ENCODE results near the gene STAMBP. TPM values are rescaled to one million over a fixed set of nuclear protein-coding genes. Genes with fewer than 3 reads are reported as not detected.

Gene STAMBP
- total and polyA plus RNA-seq, 4 donors, result 10.2 to 27.1 (median 15.9) TPM

- H3K9me3 ChIP-seq (ENCODE audit: control insufficient read depth in 4 of 4, low read length in 3 of 4), result no peaks in the 10 kb centered on the region
- H3K27me3 ChIP-seq (ENCODE audit: control insufficient read depth in 4 of 4, insufficient read depth in 4 of 4, low read length in 3 of 4), result no peaks in the 10 kb centered on the region
- H3K36me3 ChIP-seq (ENCODE audit: control insufficient read depth in 4 of 4, insufficient read depth in 3 of 4, low read depth in 1 of 4, low read length in 3 of 4), result no peaks in the 10 kb centered on the region
- H3K4me3 ChIP-seq (ENCODE audit: low read depth in 1 of 3, low read length in 3 of 3), result no peak overlapping the region
- H3K4me1 ChIP-seq (ENCODE audit: control insufficient read depth in 4 of 4, insufficient read depth in 4 of 4, low read length in 3 of 4), result no peaks in the 10 kb centered on the region
- no peak for DNase-seq (ENCODE audit: low spot score)
- TF ChIP-seq, protein P1, sequence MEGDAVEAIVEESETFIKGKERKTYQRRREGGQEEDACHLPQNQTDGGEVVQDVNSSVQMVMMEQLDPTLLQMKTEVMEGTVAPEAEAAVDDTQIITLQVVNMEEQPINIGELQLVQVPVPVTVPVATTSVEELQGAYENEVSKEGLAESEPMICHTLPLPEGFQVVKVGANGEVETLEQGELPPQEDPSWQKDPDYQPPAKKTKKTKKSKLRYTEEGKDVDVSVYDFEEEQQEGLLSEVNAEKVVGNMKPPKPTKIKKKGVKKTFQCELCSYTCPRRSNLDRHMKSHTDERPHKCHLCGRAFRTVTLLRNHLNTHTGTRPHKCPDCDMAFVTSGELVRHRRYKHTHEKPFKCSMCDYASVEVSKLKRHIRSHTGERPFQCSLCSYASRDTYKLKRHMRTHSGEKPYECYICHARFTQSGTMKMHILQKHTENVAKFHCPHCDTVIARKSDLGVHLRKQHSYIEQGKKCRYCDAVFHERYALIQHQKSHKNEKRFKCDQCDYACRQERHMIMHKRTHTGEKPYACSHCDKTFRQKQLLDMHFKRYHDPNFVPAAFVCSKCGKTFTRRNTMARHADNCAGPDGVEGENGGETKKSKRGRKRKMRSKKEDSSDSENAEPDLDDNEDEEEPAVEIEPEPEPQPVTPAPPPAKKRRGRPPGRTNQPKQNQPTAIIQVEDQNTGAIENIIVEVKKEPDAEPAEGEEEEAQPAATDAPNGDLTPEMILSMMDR (IDR thresholded peaks at IDR 0.05; ENCODE audit: low read depth, low read length, missing input control), result no peak
- TF ChIP-seq YY1 (IDR thresholded peaks at IDR 0.05), result no peak
- TF ChIP-seq EGR1 (IDR thresholded peaks at IDR 0.05; ENCODE audit: low read depth in 2 of 2), result no peak
- TF ChIP-seq MAX (IDR thresholded peaks at IDR 0.05), result no peak
- TF ChIP-seq RAD21 (IDR thresholded peaks at IDR 0.05), result no peak
- no peak for TF ChIP-seq ZBTB33 (IDR thresholded peaks at IDR 0.05)
- TF ChIP-seq JUND (IDR thresholded peaks at IDR 0.05), result no peak
- TF ChIP-seq, protein P2, sequence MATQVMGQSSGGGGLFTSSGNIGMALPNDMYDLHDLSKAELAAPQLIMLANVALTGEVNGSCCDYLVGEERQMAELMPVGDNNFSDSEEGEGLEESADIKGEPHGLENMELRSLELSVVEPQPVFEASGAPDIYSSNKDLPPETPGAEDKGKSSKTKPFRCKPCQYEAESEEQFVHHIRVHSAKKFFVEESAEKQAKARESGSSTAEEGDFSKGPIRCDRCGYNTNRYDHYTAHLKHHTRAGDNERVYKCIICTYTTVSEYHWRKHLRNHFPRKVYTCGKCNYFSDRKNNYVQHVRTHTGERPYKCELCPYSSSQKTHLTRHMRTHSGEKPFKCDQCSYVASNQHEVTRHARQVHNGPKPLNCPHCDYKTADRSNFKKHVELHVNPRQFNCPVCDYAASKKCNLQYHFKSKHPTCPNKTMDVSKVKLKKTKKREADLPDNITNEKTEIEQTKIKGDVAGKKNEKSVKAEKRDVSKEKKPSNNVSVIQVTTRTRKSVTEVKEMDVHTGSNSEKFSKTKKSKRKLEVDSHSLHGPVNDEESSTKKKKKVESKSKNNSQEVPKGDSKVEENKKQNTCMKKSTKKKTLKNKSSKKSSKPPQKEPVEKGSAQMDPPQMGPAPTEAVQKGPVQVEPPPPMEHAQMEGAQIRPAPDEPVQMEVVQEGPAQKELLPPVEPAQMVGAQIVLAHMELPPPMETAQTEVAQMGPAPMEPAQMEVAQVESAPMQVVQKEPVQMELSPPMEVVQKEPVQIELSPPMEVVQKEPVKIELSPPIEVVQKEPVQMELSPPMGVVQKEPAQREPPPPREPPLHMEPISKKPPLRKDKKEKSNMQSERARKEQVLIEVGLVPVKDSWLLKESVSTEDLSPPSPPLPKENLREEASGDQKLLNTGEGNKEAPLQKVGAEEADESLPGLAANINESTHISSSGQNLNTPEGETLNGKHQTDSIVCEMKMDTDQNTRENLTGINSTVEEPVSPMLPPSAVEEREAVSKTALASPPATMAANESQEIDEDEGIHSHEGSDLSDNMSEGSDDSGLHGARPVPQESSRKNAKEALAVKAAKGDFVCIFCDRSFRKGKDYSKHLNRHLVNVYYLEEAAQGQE (IDR thresholded peaks at IDR 0.05), result no peak
- no peak for TF ChIP-seq RXRA (IDR thresholded peaks at IDR 0.05)
- TF ChIP-seq SP1 (IDR thresholded peaks at IDR 0.05), result no peak
- TF ChIP-seq TAF1 (conservative IDR thresholded peaks at IDR 0.05), result no peak
- TF ChIP-seq NR2F2 (IDR thresholded peaks at IDR 0.05), result no peak
- H3K9ac ChIP-seq (ENCODE audit: low read depth in 1 of 2, low read length in 2 of 2), result no peak overlapping the region
- WGBS, result 57% methylated on average over 2 of the region's 2 CpGs
- H3K27ac ChIP-seq (ENCODE audit: low read depth in 1 of 2, low read length in 2 of 2), result no peak overlapping the region
These were observed 59.6 kb downstream of the STAMBP start for GRCh38 chr2:73888388-73888787.

DNA sequence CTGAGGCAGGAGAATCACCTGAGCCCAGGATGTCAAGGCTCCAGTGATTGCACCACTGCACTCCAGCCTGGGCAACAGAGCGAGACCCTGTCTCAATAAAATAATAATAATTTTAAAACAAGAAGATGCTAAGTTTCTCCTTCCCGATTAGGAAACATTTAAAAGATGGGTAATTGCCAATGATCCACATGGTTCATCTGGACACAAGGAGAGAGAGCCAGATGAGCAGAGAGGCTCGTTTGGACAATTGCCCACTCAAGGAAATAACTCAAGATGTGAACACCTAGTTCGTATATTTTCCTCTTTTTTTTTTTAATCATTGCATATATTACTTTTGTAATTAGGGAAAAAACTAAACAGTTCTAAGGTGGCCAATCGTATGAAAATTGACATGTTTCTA, 60.4 kb downstream of the STAMBP start:
- Histone ChIP-seq H3K36me3 (ENCODE audit: control insufficient read depth in 4 of 4, insufficient read depth in 3 of 4, low read depth in 1 of 4, low read length in 3 of 4) (no peaks in the 10 kb centered on the region), H3K27ac (ENCODE audit: low read depth in 1 of 2, low read length in 2 of 2) (no peak overlapping the region), H3K9me3 (ENCODE audit: control insufficient read depth in 4 of 4, low read length in 3 of 4) (no peaks in the 10 kb centered on the region), H3K4me3 (ENCODE audit: low read depth in 1 of 3, low read length in 3 of 3) (no peak overlapping the region), H3K27me3 (ENCODE audit: control insufficient read depth in 4 of 4, insufficient read depth in 4 of 4, low read length in 3 of 4) (no peaks in the 10 kb centered on the region), H3K9ac (ENCODE audit: low read depth in 1 of 2, low read length in 2 of 2) (no peak overlapping the region), H3K4me1 (ENCODE audit: control insufficient read depth in 4 of 4, insufficient read depth in 4 of 4, low read length in 3 of 4) (no peaks in the 10 kb centered on the region)
- no peak for DNase-seq (ENCODE audit: low spot score)
- WGBS, result 76% methylated on average over 5 of the region's 5 CpGs
- TF ChIP-seq TAF1 (conservative IDR thresholded peaks at IDR 0.05) (no peak), EGR1 (IDR thresholded peaks at IDR 0.05; ENCODE audit: low read depth in 2 of 2) (no peak), HNF4G (IDR thresholded peaks at IDR 0.05) (no peak), GABPA (IDR thresholded peaks at IDR 0.05 in 1 of 2, conservative IDR thresholded peaks at IDR 0.05 in 1 of 2) (no peak), FOXA2 (IDR thresholded peaks at IDR 0.05) (no peak), YY1 (IDR thresholded peaks at IDR 0.05) (no peak), SP1 (IDR thresholded peaks at IDR 0.05) (no peak), HNF4A (conservative IDR thresholded peaks at IDR 0.05) (no peak)
- TF ChIP-seq, protein P2 (IDR thresholded peaks at IDR 0.05), result no peak
- TF ChIP-seq, protein P3, sequence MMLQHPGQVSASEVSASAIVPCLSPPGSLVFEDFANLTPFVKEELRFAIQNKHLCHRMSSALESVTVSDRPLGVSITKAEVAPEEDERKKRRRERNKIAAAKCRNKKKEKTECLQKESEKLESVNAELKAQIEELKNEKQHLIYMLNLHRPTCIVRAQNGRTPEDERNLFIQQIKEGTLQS (IDR thresholded peaks at IDR 0.05), result no peak
- TF ChIP-seq, protein P1 (IDR thresholded peaks at IDR 0.05; ENCODE audit: low read depth, low read length, missing input control), result no peak
